Measurements from ENCODE around the gene ACTL7B. TPM values are rescaled to one million over a fixed set of nuclear protein-coding genes. Genes with fewer than 3 reads are reported as not detected.

ACTL7B gene
- total RNA-seq, 2 experiments from 2014 or later: 0.08 to 0.25 TPM

- Histone ChIP-seq H3K27ac (ENCODE audit: low read depth in 1 of 2, low read length in 2 of 2) (no peak overlapping the region), H3K9me3 (ENCODE audit: control insufficient read depth in 1 of 2, insufficient read depth in 1 of 2, low read length in 2 of 2) (peaks cover 0 to 13% of the 10 kb centered on the region in 2 experiments), H3K4me3 (ENCODE audit: low read length) (no peak overlapping the region), H3K4me1 (ENCODE audit: insufficient read depth, low read length) (no peaks in the 10 kb centered on the region), H3K36me3 (ENCODE audit: insufficient read depth, low read length) (no peaks in the 10 kb centered on the region), H3K27me3 (ENCODE audit: control insufficient read depth in 1 of 2, insufficient read depth in 2 of 2, low read length in 2 of 2) (no peaks in the 10 kb centered on the region)
- intact Hi-C loops (cut with DNase I, micrococcal nuclease): no loop called here
- no peak overlapping the region for H3K27ac Mint-ChIP-seq
- peaks cover 8% of the 10 kb centered on the region for H3K27me3 Mint-ChIP-seq
- ChIA-PET POLR2A (no interaction called here), CTCF (no interaction called here)
- H3K4me3 Mint-ChIP-seq: no peak overlapping the region
- no peaks in the 10 kb centered on the region for H3K9me3 Mint-ChIP-seq
- no peak for TF ChIP-seq CTCF (IDR thresholded peaks at IDR 0.05)
- ATAC-seq (ENCODE audit: poor library complexity): no peak
- H3K4me1 Mint-ChIP-seq (ENCODE audit: low read depth): no peaks in the 10 kb centered on the region
- no peaks in the 10 kb centered on the region for H3K36me3 Mint-ChIP-seq (ENCODE audit: low read depth)
- DNase-seq: no peak
These were observed 278 bp downstream of the ACTL7B start for GRCh38 chr9:108855529-108855886.

DNA sequence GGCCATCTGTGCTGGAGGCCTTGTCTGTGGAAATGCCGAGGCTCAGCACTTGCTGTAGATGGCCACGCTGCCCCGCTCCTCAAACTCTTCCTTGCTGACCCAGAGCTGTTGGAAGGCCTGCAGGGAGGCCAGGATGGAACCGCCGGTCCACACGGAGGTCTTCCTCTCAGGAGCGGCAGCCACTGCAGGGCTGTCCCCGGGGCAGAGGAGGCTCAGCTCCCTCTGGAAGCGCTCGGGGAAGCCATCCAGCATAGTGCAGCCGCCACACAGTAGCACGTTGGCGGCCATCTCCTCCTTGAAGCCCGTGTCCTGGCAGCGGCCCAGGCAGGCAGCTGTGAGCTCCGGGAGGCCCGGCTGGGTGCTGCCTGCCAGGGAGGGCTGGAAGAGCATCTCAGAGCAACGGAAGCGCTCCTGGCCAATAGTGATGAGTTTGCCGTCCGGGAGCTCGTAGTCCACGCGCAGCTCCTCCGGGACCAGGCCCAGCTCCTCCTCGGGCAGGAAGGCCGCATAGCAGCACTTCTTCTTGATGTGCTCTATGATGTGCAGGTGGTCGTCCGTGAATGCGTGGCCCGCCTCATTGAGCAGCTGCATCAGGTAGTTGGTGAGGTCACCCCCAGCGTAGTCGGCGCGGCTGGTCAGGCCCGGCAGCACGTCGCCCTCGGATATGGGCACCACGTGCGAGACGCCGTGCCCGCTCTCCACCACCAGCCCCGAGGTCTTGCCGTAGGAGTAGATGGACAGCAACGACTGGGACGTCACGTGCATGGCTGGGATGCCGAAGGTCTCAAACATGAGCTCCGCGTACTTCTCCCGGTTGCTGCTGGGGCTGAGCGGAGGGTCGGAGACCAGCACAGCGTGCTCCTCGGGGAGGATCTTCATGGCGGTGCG lies 901 bp downstream of the ACTL7B start:
- DNase-seq (no peak), ATAC-seq (ENCODE audit: poor library complexity) (no peak)
- peaks cover 0 to 13% of the 10 kb centered on the region in 2 experiments for H3K9me3 ChIP-seq (ENCODE audit: control insufficient read depth in 1 of 2, insufficient read depth in 1 of 2, low read length in 2 of 2)
- no peaks in the 10 kb centered on the region for H3K27me3 ChIP-seq (ENCODE audit: control insufficient read depth in 1 of 2, insufficient read depth in 2 of 2, low read length in 2 of 2)
- H3K4me3 ChIP-seq (ENCODE audit: low read length): no peak overlapping the region
- no peaks in the 10 kb centered on the region for H3K9me3 Mint-ChIP-seq
- H3K27ac Mint-ChIP-seq: no peak overlapping the region
- no peak overlapping the region for H3K4me3 Mint-ChIP-seq
- H3K27me3 Mint-ChIP-seq: peaks cover 8% of the 10 kb centered on the region
- no peak for TF ChIP-seq CTCF (IDR thresholded peaks at IDR 0.05)
- ChIA-PET CTCF (no interaction called here), POLR2A (no interaction called here)
- H3K4me1 ChIP-seq (ENCODE audit: insufficient read depth, low read length): no peaks in the 10 kb centered on the region
- no peak overlapping the region for H3K27ac ChIP-seq (ENCODE audit: low read depth in 1 of 2, low read length in 2 of 2)
- no peaks in the 10 kb centered on the region for H3K36me3 ChIP-seq (ENCODE audit: insufficient read depth, low read length)
- intact Hi-C loops (cut with DNase I, micrococcal nuclease): no loop called here
- H3K36me3 Mint-ChIP-seq (ENCODE audit: low read depth): no peaks in the 10 kb centered on the region
- H3K4me1 Mint-ChIP-seq (ENCODE audit: low read depth): no peaks in the 10 kb centered on the region

- intact Hi-C loops (cut with DNase I, micrococcal nuclease): no loop called here
- no peak overlapping the region for H3K27ac ChIP-seq (ENCODE audit: low read depth in 1 of 2, low read length in 2 of 2)
- Mint-ChIP-seq H3K4me3 (no peak overlapping the region), H3K27me3 (peaks cover 8% of the 10 kb centered on the region), H3K27ac (no peak overlapping the region), H3K9me3 (no peaks in the 10 kb centered on the region), H3K4me1 (ENCODE audit: low read depth) (no peaks in the 10 kb centered on the region), H3K36me3 (ENCODE audit: low read depth) (no peaks in the 10 kb centered on the region)
- no peaks in the 10 kb centered on the region for H3K27me3 ChIP-seq (ENCODE audit: control insufficient read depth in 1 of 2, insufficient read depth in 2 of 2, low read length in 2 of 2)
- H3K9me3 ChIP-seq (ENCODE audit: control insufficient read depth in 1 of 2, insufficient read depth in 1 of 2, low read length in 2 of 2): peaks cover 0 to 13% of the 10 kb centered on the region in 2 experiments
- DNase-seq (no peak), ATAC-seq (ENCODE audit: poor library complexity) (no peak)
- H3K4me1 ChIP-seq (ENCODE audit: insufficient read depth, low read length): no peaks in the 10 kb centered on the region
- TF ChIP-seq CTCF (IDR thresholded peaks at IDR 0.05): no peak
- H3K4me3 ChIP-seq (ENCODE audit: low read length): no peak overlapping the region
- CTCF ChIA-PET: no interaction called here
- POLR2A ChIA-PET: no interaction called here
- no peaks in the 10 kb centered on the region for H3K36me3 ChIP-seq (ENCODE audit: insufficient read depth, low read length)
These were observed 1.7 kb downstream of the ACTL7B start for GRCh38 chr9:108854094-108854493.
